ENCODE data around the gene RPL21. TPM values are rescaled to one million over a fixed set of nuclear protein-coding genes. Genes with fewer than 3 reads are reported as not detected.
"Not testable (repeated sequence)": the region's sequence is repeated elsewhere in the genome, so short reads cannot be mapped to it uniquely, and the experiment has no call there.

Gene RPL21
- total RNA-seq, 1 experiment from 2014 or later, result 986 TPM

DNA sequence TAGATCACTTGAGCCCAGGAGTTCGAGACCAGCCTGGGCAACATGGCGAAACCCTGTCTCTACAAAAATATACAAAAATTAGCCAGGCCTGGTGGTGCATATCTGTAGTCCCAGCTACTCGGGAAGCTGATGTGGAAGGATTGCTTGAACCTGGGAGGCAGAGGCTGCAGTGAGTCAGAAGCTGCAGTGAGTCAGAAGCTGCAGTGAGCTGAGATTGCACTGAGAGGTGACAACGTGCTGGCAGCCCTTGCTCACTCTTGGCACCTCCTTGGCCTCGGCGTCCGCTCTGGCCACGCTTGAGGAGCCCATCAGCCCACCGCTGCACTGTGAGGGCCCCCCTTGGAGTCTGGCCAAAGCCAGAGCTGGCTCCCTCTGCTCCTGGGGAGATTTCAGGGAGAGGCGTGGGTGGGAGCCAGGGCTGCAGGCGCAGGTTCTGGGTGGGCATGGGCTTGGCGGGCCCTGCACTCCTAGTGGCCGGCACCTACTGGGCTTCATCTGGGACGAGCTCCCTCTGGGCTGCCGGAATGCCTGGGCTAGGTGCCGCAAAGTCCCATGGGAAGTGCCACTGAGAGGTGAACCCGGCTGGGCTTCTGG, 39.5 kb upstream of the RPL21 start:
- Histone ChIP-seq H3K27ac (ENCODE audit: low read depth, low read length, poor library complexity, severe bottlenecking) (no peak overlapping the region), H3K27me3 (replicated peaks; ENCODE audit: insufficient read depth, low read depth, low read length, poor library complexity) (peaks cover 3% of the 10 kb centered on the region), H3K4me1 (ENCODE audit: insufficient read depth, low read length, poor library complexity, severe bottlenecking) (no peaks in the 10 kb centered on the region), H3K4me3 (ENCODE audit: low read depth, low read length, poor library complexity, severe bottlenecking) (no peak overlapping the region), H3K9me3 (ENCODE audit: low read depth, low read length, poor library complexity, severe bottlenecking) (no peaks in the 10 kb centered on the region), H3K36me3 (ENCODE audit: insufficient read depth, low read length, poor library complexity, severe bottlenecking) (no peaks in the 10 kb centered on the region)
- no peak for DNase-seq (ENCODE audit: low spot score)
- intact Hi-C loops (cut with micrococcal nuclease; ENCODE audit: unreplicated experiment), result no loop called here
- POLR2A ChIA-PET (ENCODE audit: low non-redundant PET), result no interaction called here
- CTCF ChIA-PET, result no interaction called here
- TF ChIP-seq EZH2 (IDR thresholded peaks at IDR 0.05; ENCODE audit: borderline replicate concordance, low read depth, low read length, poor library complexity, severe bottlenecking), result no peak
- TF ChIP-seq, protein P1, sequence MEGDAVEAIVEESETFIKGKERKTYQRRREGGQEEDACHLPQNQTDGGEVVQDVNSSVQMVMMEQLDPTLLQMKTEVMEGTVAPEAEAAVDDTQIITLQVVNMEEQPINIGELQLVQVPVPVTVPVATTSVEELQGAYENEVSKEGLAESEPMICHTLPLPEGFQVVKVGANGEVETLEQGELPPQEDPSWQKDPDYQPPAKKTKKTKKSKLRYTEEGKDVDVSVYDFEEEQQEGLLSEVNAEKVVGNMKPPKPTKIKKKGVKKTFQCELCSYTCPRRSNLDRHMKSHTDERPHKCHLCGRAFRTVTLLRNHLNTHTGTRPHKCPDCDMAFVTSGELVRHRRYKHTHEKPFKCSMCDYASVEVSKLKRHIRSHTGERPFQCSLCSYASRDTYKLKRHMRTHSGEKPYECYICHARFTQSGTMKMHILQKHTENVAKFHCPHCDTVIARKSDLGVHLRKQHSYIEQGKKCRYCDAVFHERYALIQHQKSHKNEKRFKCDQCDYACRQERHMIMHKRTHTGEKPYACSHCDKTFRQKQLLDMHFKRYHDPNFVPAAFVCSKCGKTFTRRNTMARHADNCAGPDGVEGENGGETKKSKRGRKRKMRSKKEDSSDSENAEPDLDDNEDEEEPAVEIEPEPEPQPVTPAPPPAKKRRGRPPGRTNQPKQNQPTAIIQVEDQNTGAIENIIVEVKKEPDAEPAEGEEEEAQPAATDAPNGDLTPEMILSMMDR (conservative IDR thresholded peaks at IDR 0.05; ENCODE audit: low read depth, low read length), result no peak
- BruUV-seq (replicated peaks), result no TSS peak

DNA sequence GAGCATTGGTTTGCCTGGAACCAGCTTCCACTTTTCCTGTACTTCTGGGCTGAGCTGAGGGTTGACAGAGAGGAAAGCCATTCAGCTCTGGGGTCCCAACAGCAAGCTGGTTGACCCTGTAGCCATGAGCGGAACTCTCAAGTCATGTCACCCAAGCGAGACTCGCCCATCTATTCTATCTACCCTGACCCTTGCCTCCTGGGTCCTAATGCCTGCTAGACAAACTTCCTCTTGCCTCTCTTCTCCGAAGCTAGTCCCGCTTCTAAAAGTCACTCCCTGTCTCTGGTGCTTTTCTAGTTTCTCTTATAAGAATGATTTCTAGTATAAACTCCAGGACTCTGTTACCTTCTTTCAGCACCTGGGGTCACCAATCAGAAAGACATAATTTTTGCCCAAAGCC, 38.0 kb upstream of the RPL21 start:
- H3K4me3 ChIP-seq (ENCODE audit: low read depth, low read length, poor library complexity, severe bottlenecking); BruUV-seq (replicated peaks); POLR2A ChIA-PET (ENCODE audit: low non-redundant PET); CTCF ChIA-PET; H3K27me3 ChIP-seq (replicated peaks; ENCODE audit: insufficient read depth, low read depth, low read length, poor library complexity); H3K4me1 ChIP-seq (ENCODE audit: insufficient read depth, low read length, poor library complexity, severe bottlenecking); intact Hi-C loops (cut with micrococcal nuclease; ENCODE audit: unreplicated experiment); H3K9me3 ChIP-seq (ENCODE audit: low read depth, low read length, poor library complexity, severe bottlenecking); H3K36me3 ChIP-seq (ENCODE audit: insufficient read depth, low read length, poor library complexity, severe bottlenecking); H3K27ac ChIP-seq (ENCODE audit: low read depth, low read length, poor library complexity, severe bottlenecking); DNase-seq (ENCODE audit: low spot score): not testable (repeated sequence)

DNA sequence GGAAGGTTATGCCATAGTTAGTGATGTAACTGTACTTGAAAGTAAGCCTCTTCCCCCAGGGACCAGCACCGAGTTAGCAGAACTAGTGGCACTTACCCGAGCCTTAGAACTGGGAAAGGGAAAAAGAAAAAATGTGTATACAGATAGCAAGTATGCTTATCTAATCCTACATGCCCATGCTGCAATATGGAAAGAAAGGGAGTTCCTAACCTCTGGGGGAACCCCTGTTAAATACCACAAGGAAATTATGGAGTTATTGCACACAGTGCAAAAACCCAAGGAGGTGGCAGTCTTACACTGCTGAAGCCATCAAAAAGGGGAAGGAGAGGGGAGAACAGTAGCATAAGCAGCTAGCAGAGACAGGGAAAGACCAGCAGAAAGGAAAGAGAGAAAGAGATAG, 33.6 kb upstream of the RPL21 start:
- H3K27ac ChIP-seq (ENCODE audit: low read depth, low read length, poor library complexity, severe bottlenecking); H3K27me3 ChIP-seq (replicated peaks; ENCODE audit: insufficient read depth, low read depth, low read length, poor library complexity); POLR2A ChIA-PET (ENCODE audit: low non-redundant PET); BruUV-seq (replicated peaks); H3K4me3 ChIP-seq (ENCODE audit: low read depth, low read length, poor library complexity, severe bottlenecking); intact Hi-C loops (cut with micrococcal nuclease; ENCODE audit: unreplicated experiment); DNase-seq (ENCODE audit: low spot score); H3K9me3 ChIP-seq (ENCODE audit: low read depth, low read length, poor library complexity, severe bottlenecking); H3K36me3 ChIP-seq (ENCODE audit: insufficient read depth, low read length, poor library complexity, severe bottlenecking); CTCF ChIA-PET; H3K4me1 ChIP-seq (ENCODE audit: insufficient read depth, low read length, poor library complexity, severe bottlenecking): not testable (repeated sequence)

DNA sequence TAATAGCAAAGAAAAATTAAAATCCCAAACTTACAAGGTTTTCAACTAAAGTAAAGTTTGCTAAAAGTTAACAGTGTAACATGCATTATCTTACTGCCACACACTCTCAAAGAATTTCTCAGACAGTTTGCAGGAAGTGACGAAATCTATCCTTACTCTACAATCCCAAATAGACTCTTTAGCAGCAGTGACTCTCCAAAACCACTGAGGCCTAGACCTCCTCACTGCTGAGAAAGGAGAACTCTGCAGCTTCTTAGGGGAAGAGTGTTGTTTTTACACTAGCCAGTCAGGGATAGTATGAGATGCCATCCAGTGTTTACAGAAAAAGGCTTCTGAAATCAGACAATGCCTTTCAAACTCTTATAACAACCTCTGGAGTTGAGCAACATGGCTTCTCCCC, 32.5 kb upstream of the RPL21 start:
- DNase-seq (ENCODE audit: low spot score); intact Hi-C loops (cut with micrococcal nuclease; ENCODE audit: unreplicated experiment); CTCF ChIA-PET; H3K4me1 ChIP-seq (ENCODE audit: insufficient read depth, low read length, poor library complexity, severe bottlenecking); POLR2A ChIA-PET (ENCODE audit: low non-redundant PET); H3K27me3 ChIP-seq (replicated peaks; ENCODE audit: insufficient read depth, low read depth, low read length, poor library complexity); H3K27ac ChIP-seq (ENCODE audit: low read depth, low read length, poor library complexity, severe bottlenecking); H3K9me3 ChIP-seq (ENCODE audit: low read depth, low read length, poor library complexity, severe bottlenecking); H3K36me3 ChIP-seq (ENCODE audit: insufficient read depth, low read length, poor library complexity, severe bottlenecking); BruUV-seq (replicated peaks); H3K4me3 ChIP-seq (ENCODE audit: low read depth, low read length, poor library complexity, severe bottlenecking): not testable (repeated sequence)

DNA sequence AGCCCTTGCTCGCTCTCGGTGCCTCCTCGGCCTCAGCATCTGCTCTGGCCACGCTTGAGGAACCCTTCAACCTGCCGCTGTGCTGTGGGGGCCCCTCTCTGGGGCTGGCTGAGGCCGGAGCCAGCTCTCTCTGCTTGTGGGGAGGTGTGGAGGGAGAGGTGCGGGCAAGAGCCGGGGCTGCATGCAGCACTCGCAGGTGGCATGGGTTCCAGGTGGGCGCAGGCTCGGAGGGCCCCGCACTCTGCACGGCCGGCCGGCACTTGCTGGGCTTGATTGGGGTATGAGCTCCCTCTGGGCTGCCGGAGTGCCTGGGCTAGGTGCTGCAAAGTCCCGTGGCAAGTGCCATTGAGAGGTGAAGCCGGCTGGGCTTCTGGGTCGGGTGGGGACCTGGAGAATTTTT, 31.7 kb upstream of the RPL21 start:
- Histone ChIP-seq H3K27me3 (replicated peaks; ENCODE audit: insufficient read depth, low read depth, low read length, poor library complexity) (no peaks in the 10 kb centered on the region), H3K36me3 (ENCODE audit: insufficient read depth, low read length, poor library complexity, severe bottlenecking) (no peaks in the 10 kb centered on the region), H3K4me3 (ENCODE audit: low read depth, low read length, poor library complexity, severe bottlenecking) (no peak overlapping the region), H3K4me1 (ENCODE audit: insufficient read depth, low read length, poor library complexity, severe bottlenecking) (no peaks in the 10 kb centered on the region), H3K27ac (ENCODE audit: low read depth, low read length, poor library complexity, severe bottlenecking) (no peak overlapping the region), H3K9me3 (ENCODE audit: low read depth, low read length, poor library complexity, severe bottlenecking) (no peaks in the 10 kb centered on the region)
- no peak for DNase-seq (ENCODE audit: low spot score)
- ChIA-PET CTCF (no interaction called here), POLR2A (ENCODE audit: low non-redundant PET) (no interaction called here)
- TF ChIP-seq, protein P1 (conservative IDR thresholded peaks at IDR 0.05; ENCODE audit: low read depth, low read length), result no peak
- no peak for TF ChIP-seq EZH2 (IDR thresholded peaks at IDR 0.05; ENCODE audit: borderline replicate concordance, low read depth, low read length, poor library complexity, severe bottlenecking)
- BruUV-seq (replicated peaks), result no TSS peak
- intact Hi-C loops (cut with micrococcal nuclease; ENCODE audit: unreplicated experiment), result no loop called here

DNA sequence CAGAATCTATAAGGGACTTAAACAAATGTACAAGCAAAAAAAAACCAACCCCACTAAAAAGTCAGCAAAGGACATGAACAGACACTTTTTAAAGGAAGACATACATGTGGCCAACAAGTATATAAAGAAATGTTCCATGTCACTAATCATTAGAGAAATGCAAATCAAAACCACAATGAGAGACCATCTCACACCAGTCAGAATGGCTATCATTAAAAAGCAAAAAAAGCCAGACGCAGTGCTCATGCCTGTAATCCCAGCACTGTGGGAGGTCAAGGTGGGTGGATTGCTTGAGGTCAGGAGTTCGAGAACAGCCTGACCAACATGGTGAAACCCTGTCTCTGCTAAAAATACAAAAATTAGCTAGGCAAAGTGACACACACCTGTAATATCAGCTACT, 29.3 kb upstream of the RPL21 start:
- H3K4me3 ChIP-seq (ENCODE audit: low read depth, low read length, poor library complexity, severe bottlenecking); DNase-seq (ENCODE audit: low spot score); H3K27me3 ChIP-seq (replicated peaks; ENCODE audit: insufficient read depth, low read depth, low read length, poor library complexity); BruUV-seq (replicated peaks); H3K4me1 ChIP-seq (ENCODE audit: insufficient read depth, low read length, poor library complexity, severe bottlenecking); H3K9me3 ChIP-seq (ENCODE audit: low read depth, low read length, poor library complexity, severe bottlenecking); POLR2A ChIA-PET (ENCODE audit: low non-redundant PET); H3K27ac ChIP-seq (ENCODE audit: low read depth, low read length, poor library complexity, severe bottlenecking); intact Hi-C loops (cut with micrococcal nuclease; ENCODE audit: unreplicated experiment); H3K36me3 ChIP-seq (ENCODE audit: insufficient read depth, low read length, poor library complexity, severe bottlenecking): not testable (repeated sequence)
- CTCF ChIA-PET, result interaction anchor here (0.6 kb wide), 1 partner anchor 257 kb away, joined by 3 read pairs; no protein-coding TSS in a partner anchor

All from A673 (cell line).